ENCODE results near the gene RGS11. TPM values are rescaled to one million over a fixed set of nuclear protein-coding genes. Genes with fewer than 3 reads are reported as not detected.
A peak's percentile ranks its signal among the peaks of the same experiment; 100 is the strongest.

RGS11 gene
- total and polyA plus RNA-seq, 9 of the 15 experiments (the other 6 are each of a cell fraction or from before 2014, with no cell fraction given), result not detected

GRCh38 chr16:234468-235305, 41.1 kb downstream of the RGS11 start, which contains the start of gene FAM234A:
TSS of gene FAM234A (plus strand) at chr16:234821. CDS start at chr16:254414, 19,593 bp downstream.
- FAIRE-seq (peak; percentile 90), ATAC-seq (peak; percentile 90), DNase-seq (ENCODE audit: extremely low read depth in 1 of 4, low spot score in 3 of 4) (peak; percentile 93 to 97 (median 95))
- no TSS peak for BruUV-seq (replicated peaks)
- POLR2A ChIA-PET, result interaction anchor here (0.7 to 1.4 kb wide), 8 partner anchors 8 to 294 kb away, joined by 3 to 4 read pairs (median 3); no protein-coding TSS in a partner anchor
- no peaks in the 10 kb centered on the region for H4K20me1 ChIP-seq (replicated peaks; ENCODE audit: control insufficient read depth, insufficient read depth, low read length)
- peak within 1 kb of the TSS; percentile 99 for H3K4me2 ChIP-seq (ENCODE audit: insufficient read depth, low read length)
- in situ Hi-C loops (cut with MboI) (no loop called here), intact Hi-C loops (cut with micrococcal nuclease) (loop anchor here (5.0 kb wide), 1 partner anchor 118 kb away; the partner anchor contains the start of gene AXIN1)
- H3K4me1 ChIP-seq (replicated peaks in 1 of 2; ENCODE audit: control insufficient read depth in 2 of 2, insufficient read depth in 2 of 2, low read length in 2 of 2), result peaks cover 7 to 29% of the 10 kb centered on the region in 2 experiments
- CTCF ChIA-PET (ENCODE audit: low intra/inter-chr PET ratio), result no interaction called here
- H2AFZ ChIP-seq (ENCODE audit: low read depth, low read length), result peak within 1 kb of the TSS; percentile 99
- peak within 1 kb of the TSS; percentile 92 for H3K27ac ChIP-seq (ENCODE audit: extremely low read depth, low read depth, low read length)
- WGBS (ENCODE audit: insufficient coverage, low coverage, missing lambda C conversion rate), result 1% methylated on average over 52 of the region's 85 CpGs
- H3K36me3 ChIP-seq (ENCODE audit: control insufficient read depth, insufficient read depth, low read length), result no peaks in the 10 kb centered on the region
- H3K27me3 ChIP-seq (ENCODE audit: control insufficient read depth in 2 of 2, insufficient read depth in 2 of 2, low read length in 2 of 2), result no peaks in the 10 kb centered on the region
- H3K9ac ChIP-seq (ENCODE audit: insufficient read depth in 1 of 2, low read depth in 2 of 2, low read length in 2 of 2), result peak within 1 kb of the TSS; percentile 88 to 96
- peaks cover 19% of the 10 kb centered on the region for H3K79me2 ChIP-seq (ENCODE audit: control insufficient read depth, insufficient read depth, low read length)
- no peaks in the 10 kb centered on the region; the same call in 1 of the 2 replicates for H3K9me3 ChIP-seq (replicated peaks; ENCODE audit: control insufficient read depth, insufficient read depth, low read depth, low read length)
- peak within 1 kb of the TSS; percentile 87 for H3K4me3 ChIP-seq
- no peaks in the 10 kb centered on the region for H3K9me1 ChIP-seq (ENCODE audit: control insufficient read depth, insufficient read depth, low read length)
- TF ChIP-seq FOS (IDR thresholded peaks at IDR 0.05; ENCODE audit: extremely low read depth, insufficient read length) (no peak), SNIP1 (IDR thresholded peaks at IDR 0.05; ENCODE audit: low read depth) (no peak), BDP1 (IDR thresholded peaks at IDR 0.05; ENCODE audit: insufficient read depth, insufficient read length) (no peak), GTF2E2 (tag; IDR thresholded peaks at IDR 0.05) (peak; percentile 38; the same call in 1 of the 2 replicates), ZNF316 (IDR thresholded peaks at IDR 0.05) (peak; percentile 31; the same call in 1 of the 2 replicates), TRIM28 (IDR thresholded peaks at IDR 0.05) (peak; percentile 42; the same call in 1 of the 2 replicates), ZFPM2 (CRISPR knock-in tag; IDR thresholded peaks at IDR 0.05) (no peak), ZNF77 (CRISPR knock-in tag; IDR thresholded peaks at IDR 0.05) (no peak), BCL6 (CRISPR knock-in tag; IDR thresholded peaks at IDR 0.05) (no peak), TSC22D4 (tag; IDR thresholded peaks at IDR 0.05) (no peak), SAP30 (IDR thresholded peaks at IDR 0.05; ENCODE audit: borderline replicate concordance, insufficient read depth, low read depth, low read length, poor library complexity, severe bottlenecking) (peak; percentile 71), ZBTB26 (CRISPR knock-in tag; IDR thresholded peaks at IDR 0.05) (0 out of 2 replicates have a peak, but pooled peaks have one; percentile 74), RUNX1 (IDR thresholded peaks at IDR 0.05; ENCODE audit: low read depth) (no peak), SRSF9 (IDR thresholded peaks at IDR 0.05; ENCODE audit: borderline replicate concordance, low read depth, low read length) (no peak), PRMT5 (CRISPR knock-in tag; IDR thresholded peaks at IDR 0.05) (no peak)
- TF ChIP-seq, protein P1, sequence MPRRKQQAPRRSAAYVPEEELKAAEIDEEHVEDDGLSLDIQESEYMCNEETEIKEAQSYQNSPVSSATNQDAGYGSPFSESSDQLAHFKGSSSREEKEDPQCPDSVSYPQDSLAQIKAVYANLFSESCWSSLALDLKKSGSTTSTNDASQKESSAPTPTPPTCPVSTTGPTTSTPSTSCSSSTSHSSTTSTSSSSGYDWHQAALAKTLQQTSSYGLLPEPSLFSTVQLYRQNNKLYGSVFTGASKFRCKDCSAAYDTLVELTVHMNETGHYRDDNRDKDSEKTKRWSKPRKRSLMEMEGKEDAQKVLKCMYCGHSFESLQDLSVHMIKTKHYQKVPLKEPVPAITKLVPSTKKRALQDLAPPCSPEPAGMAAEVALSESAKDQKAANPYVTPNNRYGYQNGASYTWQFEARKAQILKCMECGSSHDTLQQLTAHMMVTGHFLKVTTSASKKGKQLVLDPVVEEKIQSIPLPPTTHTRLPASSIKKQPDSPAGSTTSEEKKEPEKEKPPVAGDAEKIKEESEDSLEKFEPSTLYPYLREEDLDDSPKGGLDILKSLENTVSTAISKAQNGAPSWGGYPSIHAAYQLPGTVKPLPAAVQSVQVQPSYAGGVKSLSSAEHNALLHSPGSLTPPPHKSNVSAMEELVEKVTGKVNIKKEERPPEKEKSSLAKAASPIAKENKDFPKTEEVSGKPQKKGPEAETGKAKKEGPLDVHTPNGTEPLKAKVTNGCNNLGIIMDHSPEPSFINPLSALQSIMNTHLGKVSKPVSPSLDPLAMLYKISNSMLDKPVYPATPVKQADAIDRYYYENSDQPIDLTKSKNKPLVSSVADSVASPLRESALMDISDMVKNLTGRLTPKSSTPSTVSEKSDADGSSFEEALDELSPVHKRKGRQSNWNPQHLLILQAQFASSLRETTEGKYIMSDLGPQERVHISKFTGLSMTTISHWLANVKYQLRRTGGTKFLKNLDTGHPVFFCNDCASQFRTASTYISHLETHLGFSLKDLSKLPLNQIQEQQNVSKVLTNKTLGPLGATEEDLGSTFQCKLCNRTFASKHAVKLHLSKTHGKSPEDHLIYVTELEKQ (CRISPR knock-in tag; IDR thresholded peaks at IDR 0.05), result no peak
- TF ChIP-seq, protein P2, sequence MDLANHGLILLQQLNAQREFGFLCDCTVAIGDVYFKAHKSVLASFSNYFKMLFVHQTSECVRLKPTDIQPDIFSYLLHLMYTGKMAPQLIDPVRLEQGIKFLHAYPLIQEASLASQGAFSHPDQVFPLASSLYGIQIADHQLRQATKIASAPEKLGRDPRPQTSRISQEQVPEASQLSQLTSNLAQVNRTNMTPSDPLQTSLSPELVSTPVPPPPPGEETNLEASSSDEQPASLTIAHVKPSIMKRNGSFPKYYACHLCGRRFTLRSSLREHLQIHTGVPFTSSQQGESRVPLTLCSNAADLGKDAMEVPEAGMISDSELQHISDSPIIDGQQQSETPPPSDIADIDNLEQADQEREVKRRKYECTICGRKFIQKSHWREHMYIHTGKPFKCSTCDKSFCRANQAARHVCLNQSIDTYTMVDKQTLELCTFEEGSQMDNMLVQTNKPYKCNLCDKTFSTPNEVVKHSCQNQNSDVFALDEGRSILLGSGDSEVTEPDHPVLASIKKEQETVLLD (IDR thresholded peaks at IDR 0.05), result peak; percentile 81
